GM21367 (cell line): ENCODE results near the gene CZIB.

Source experiments
- ATAC-seq: cut with Tn5 transposase; IDR thresholded peaks from one replicate; pipeline ENCODE4 v1.9.1; 2021; ENCODE audit not compliant: unreplicated experiment

Gene CZIB

DNA sequence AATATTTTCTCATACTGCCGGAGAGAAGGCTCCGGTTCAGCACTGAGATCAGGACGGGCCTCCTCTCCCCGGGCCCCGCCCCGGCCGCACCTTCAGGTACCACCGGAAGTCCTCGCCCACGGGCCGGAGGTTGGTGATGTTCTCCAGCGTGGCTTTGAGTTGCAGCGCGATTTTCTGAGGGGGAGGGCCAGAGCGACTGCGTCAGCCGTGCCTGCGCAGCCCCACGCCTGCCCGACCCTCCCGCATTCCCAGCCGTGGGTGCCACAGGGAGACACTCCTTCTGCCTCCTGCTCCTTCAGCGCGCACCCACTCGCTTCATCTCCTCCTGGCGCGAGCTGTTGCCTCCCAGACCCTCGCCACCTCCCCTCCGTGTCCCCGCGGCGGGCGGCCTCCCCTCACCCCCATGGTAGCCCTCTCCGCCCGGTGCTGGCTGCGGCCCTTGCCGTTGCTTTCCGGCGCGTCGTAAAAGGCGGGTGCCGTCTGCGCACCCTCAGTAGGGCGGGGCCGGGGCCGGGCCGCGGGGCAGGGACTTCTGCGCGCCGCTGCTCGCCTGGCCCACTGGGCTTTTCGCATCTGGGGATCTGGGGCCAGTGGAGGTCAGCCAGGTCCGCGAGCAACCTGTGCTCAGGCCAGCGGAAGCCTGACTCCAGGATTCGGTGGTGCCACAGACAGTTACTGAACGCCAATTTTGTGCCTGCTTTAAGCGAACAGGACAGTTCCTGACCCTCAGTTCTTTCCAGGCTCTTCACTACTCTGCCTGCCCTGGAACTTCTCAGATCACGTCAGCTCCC is at the start of gene CZIB:
Gene CZIB (minus strand): TSS at position 464 of the 791 bp plus-strand sequence. CDS start 59 bp downstream, at position 405.
- peak; percentile 91 for ATAC-seq

DNA sequence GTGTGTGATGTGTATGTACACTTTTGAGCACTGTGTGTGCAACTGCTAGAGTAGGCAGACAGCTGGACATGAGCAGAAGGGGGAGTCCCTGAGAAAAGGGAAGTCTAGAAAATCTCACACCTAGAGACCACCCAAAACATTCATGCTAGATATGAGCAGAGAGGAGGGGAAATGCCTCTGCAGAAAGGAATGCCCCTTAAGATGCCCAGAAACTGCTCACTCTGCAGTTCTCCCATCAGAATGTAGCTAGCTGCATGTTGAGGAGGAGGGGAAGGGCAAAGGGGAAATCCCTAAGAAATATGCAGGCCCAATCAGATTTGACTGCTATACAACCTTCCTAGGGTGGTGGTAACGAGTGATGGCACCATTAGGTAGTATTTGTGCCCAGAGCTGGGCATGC is 49.7 kb upstream of the CZIB start:
- ATAC-seq, result no peak

- ATAC-seq, result no peak
These were observed 47.3 kb upstream of the CZIB start for GRCh38 chr1:53267761-53268160.

DNA sequence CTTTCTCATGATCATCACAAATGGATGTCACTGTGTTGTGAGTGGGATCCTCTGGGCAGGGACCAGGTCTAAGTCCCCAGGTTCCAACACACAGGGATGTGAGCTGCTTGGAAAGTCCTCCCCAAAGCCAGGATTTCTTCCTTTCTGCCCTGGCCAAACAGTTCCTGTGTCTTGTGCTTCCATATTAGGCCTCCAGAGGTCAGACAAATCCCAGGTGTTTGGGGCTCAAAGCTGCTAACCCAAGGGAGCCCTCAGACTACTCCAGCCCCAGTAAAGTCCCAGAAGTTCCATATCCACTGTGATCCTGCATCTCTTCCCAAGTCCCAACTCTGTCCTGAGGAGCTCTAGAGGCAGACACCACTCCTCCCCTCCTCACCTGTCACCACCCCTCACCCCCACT is 45.6 kb upstream of the CZIB start:
- ATAC-seq, result no peak

DNA sequence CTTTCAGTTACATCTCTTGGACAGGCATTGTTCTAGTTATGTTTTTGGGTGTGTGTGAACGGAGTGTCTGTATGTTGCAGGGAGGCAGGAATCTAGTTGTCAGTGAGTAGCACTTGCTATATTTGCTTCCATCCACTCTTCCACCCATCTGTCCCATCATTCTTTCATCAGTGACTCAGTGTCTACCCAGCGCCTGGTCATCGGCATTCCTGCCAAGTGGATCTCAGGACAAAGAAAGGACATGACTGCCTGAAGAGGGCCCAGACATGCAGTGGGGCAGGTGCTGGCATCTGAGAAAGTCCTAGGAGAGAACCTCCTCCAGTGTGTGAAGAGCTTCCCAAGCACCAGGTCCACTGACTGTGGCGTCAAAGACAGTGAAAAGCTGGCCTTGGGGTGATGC is 45.1 kb upstream of the CZIB start:
- no peak for ATAC-seq

- no peak for ATAC-seq
These were observed 43.6 kb upstream of the CZIB start for GRCh38 chr1:53264048-53264447.

DNA sequence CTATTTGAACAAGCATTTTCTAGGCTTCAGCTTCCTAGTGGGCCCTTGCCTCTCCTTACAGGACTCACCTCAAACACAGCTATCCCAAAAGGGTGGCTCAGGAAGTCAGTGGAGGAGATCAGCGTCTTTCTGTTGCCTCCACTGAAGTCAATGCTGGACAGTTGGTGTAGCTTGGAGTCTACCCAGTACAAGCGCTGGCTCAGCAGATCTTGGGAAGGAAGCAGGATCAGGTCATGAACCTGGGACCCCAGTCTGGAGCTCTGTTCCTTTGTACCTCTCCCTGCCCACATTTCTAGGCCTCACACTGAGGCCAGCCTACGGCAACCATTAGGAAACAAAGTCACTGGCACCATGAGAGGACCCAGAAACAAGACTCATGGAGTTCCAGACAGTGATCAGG is 41.6 kb upstream of the CZIB start:
- ATAC-seq, result no peak

- no peak for ATAC-seq
These were observed 40.3 kb upstream of the CZIB start for GRCh38 chr1:53260631-53261247.

DNA sequence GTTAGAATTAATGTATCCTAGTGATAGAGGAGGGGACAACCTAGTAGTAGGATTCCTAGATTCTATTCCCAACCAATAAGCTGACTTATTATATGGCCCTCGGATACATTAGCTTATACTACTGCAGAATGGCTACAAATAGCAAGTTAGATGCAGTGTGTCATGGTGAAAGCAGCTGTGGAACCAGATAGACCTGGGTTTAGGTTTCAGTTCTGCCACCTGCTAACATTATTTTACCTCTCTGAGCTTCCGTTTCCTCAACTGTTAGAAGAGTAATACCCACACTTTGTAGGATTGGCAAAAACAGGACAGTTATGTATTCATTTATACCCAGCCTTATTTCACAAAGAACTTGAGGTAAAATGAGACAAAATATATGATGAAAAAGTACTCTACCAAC is 39.5 kb upstream of the CZIB start:
- peak; percentile 58 for ATAC-seq

GRCh38 chr1:53258216-53258615 is 37.8 kb upstream of the CZIB start:
- no peak for ATAC-seq

GRCh38 chr1:53257454-53258081 is 37.1 kb upstream of the CZIB start:
- no peak for ATAC-seq

GRCh38 chr1:53256511-53257453 is 36.3 kb upstream of the CZIB start:
- no peak for ATAC-seq

- no peak for ATAC-seq
These were observed 34.6 kb upstream of the CZIB start for GRCh38 chr1:53255031-53255430.

DNA sequence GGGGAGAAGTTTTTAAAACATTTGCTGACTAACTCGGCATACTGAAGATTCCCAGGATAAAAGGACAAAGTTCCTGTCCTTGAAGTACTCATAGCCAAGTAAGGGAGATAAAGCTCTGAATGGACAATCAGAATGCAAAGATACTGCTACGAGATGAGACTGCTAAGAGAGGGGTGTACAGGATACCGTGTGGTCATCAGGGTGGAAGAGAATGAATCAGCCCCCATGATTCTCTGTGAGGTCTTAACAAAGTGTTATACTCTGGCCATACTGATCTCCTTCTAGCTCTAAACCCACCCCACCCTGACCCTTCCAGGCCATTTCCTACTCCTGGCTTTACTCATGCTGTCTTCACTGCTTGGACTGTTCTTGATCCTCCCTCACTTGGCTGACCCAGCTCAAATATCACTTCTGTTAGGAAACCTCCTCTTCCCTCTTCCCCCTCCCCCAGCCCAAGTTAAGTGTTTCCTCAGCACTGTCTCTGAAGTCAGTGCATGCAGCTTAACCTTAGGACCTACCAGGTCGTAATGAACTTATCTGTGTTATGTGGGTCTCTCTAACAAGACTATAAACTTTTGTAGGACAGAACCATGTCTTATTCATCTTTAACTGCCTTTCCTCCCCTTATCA is 33.7 kb upstream of the CZIB start:
- no peak for ATAC-seq

- ATAC-seq, result no peak
These were observed 29.9 kb upstream of the CZIB start for GRCh38 chr1:53250325-53250724.

- no peak for ATAC-seq
These were observed 29.3 kb upstream of the CZIB start for GRCh38 chr1:53249706-53250105.

GRCh38 chr1:53246261-53247134 is 26.1 kb upstream of the CZIB start:
- ATAC-seq, result no peak

DNA sequence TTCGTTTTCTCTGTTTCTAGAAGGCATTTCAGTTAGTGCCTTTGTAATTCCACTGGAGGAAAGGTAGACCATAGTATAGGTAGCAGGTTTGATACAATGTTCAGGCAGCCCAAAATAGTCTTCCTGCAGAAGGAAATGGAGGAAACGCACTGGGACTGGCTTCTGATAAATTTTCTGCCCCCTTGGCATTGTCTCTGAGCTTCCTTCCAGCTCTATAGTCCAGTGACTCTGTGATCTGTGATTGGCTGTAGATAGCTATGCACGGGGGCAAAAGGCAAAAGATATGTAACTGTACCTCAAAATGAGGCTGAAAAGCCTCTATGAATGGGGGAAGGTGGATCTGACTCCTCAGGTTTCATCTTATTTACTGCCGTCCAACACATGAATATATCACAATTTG is 23.7 kb upstream of the CZIB start:
- ATAC-seq, result no peak

GRCh38 chr1:53242381-53242780 is 21.9 kb upstream of the CZIB start:
- no peak for ATAC-seq

- no peak for ATAC-seq
These were observed 21.4 kb upstream of the CZIB start for GRCh38 chr1:53241828-53242227.
